ENCODE measurements around the gene VWA8. TPM values are rescaled to one million over a fixed set of nuclear protein-coding genes. Genes with fewer than 3 reads are reported as not detected.

The VWA8 gene
- polyA plus RNA-seq, 1 of the 3 experiments (the other 2 are of a cell fraction): 5.5 TPM

DNA sequence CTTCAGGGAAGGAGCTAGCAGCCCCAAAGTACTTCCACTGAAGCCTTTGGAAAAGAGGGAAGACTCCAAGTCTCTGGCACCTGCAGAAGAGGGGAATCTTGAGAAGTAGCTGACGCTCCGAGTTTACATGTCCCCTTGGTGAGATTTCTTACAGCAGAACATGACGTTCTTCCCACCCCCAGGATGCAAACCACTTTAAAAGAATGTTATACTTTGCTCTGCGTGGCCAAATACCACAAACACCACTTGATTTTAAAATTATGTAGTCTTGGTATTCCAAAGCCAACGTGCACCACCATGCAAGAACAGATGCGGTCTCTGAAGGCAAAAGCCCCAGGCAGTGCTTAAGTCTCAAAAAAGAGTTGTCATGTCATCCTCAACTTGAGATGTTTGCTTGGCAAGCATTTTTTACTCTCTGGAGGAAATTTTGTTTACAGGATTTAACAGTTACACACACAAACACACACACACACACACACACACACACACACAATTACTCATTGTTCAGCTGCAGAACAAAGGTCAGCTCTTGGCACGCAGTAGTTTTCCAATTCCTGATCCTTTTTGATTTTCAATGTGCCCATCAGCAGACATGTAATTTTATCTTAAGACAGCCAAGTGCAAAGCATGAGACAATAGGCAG, 397.4 kb downstream of the VWA8 start (continued):
- TF ChIP-seq, protein P1, sequence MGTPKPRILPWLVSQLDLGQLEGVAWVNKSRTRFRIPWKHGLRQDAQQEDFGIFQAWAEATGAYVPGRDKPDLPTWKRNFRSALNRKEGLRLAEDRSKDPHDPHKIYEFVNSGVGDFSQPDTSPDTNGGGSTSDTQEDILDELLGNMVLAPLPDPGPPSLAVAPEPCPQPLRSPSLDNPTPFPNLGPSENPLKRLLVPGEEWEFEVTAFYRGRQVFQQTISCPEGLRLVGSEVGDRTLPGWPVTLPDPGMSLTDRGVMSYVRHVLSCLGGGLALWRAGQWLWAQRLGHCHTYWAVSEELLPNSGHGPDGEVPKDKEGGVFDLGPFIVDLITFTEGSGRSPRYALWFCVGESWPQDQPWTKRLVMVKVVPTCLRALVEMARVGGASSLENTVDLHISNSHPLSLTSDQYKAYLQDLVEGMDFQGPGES (IDR thresholded peaks at IDR 0.05; ENCODE audit: low read depth, low read length): no peak

GRCh38 chr13:41562541-41563178, 398.2 kb downstream of the VWA8 start:
- no peaks in the 10 kb centered on the region for H3K9me3 ChIP-seq
- TF ChIP-seq MEF2A (IDR thresholded peaks at IDR 0.05; ENCODE audit: borderline replicate concordance, low read depth) (no peak), FOXJ3 (CRISPR knock-in tag; IDR thresholded peaks at IDR 0.05) (no peak), TEAD4 (IDR thresholded peaks at IDR 0.05; ENCODE audit: borderline replicate concordance, insufficient read depth) (no peak)
- TF ChIP-seq, protein P2, sequence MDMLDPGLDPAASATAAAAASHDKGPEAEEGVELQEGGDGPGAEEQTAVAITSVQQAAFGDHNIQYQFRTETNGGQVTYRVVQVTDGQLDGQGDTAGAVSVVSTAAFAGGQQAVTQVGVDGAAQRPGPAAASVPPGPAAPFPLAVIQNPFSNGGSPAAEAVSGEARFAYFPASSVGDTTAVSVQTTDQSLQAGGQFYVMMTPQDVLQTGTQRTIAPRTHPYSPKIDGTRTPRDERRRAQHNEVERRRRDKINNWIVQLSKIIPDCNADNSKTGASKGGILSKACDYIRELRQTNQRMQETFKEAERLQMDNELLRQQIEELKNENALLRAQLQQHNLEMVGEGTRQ (IDR thresholded peaks at IDR 0.05; ENCODE audit: borderline replicate concordance, low read depth, low read length): no peak
- TF ChIP-seq, protein P3, sequence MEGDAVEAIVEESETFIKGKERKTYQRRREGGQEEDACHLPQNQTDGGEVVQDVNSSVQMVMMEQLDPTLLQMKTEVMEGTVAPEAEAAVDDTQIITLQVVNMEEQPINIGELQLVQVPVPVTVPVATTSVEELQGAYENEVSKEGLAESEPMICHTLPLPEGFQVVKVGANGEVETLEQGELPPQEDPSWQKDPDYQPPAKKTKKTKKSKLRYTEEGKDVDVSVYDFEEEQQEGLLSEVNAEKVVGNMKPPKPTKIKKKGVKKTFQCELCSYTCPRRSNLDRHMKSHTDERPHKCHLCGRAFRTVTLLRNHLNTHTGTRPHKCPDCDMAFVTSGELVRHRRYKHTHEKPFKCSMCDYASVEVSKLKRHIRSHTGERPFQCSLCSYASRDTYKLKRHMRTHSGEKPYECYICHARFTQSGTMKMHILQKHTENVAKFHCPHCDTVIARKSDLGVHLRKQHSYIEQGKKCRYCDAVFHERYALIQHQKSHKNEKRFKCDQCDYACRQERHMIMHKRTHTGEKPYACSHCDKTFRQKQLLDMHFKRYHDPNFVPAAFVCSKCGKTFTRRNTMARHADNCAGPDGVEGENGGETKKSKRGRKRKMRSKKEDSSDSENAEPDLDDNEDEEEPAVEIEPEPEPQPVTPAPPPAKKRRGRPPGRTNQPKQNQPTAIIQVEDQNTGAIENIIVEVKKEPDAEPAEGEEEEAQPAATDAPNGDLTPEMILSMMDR (IDR thresholded peaks at IDR 0.05): no peak
- H4K20me1 ChIP-seq (ENCODE audit: insufficient read depth): no peaks in the 10 kb centered on the region
- H3K4me3 ChIP-seq (ENCODE audit: low read depth in 2 of 2, low read length in 1 of 2): no peak overlapping the region
- H3K27me3 ChIP-seq (ENCODE audit: insufficient read depth): no peaks in the 10 kb centered on the region
- H2AFZ ChIP-seq (ENCODE audit: low read depth): no peak overlapping the region
- DNase-seq: no peak
- no peak overlapping the region for H3K9ac ChIP-seq
- no peaks in the 10 kb centered on the region for H3K79me2 ChIP-seq (ENCODE audit: insufficient read depth)
- H3K9me2 ChIP-seq: no peaks in the 10 kb centered on the region
- POLR2A ChIA-PET: no interaction called here
- no peaks in the 10 kb centered on the region for H3K36me3 ChIP-seq (replicated peaks in 1 of 2; ENCODE audit: control insufficient read depth in 1 of 2, insufficient read depth in 2 of 2, low read length in 1 of 2)
- no peak overlapping the region for H3K27ac ChIP-seq (ENCODE audit: low read depth in 2 of 2, low read length in 1 of 2)
- CTCF ChIA-PET: no interaction called here
- WGBS (ENCODE audit: low lambda C conversion rate): 90% methylated on average over 6 of the region's 6 CpGs
- H3K4me2 ChIP-seq: no peak overlapping the region
- H3K4me1 ChIP-seq (ENCODE audit: control insufficient read depth in 1 of 2, insufficient read depth in 2 of 2, low read depth in 1 of 2, low read length in 1 of 2): peaks cover 0 to 9% of the 10 kb centered on the region in 2 experiments; a peak in 1 of 4 replicates
- no peaks in the 10 kb centered on the region for H3F3A ChIP-seq (replicated peaks; ENCODE audit: insufficient read depth)

- Histone ChIP-seq H2AFZ (ENCODE audit: low read depth) (no peak overlapping the region), H3K27ac (ENCODE audit: low read depth in 2 of 2, low read length in 1 of 2) (no peak overlapping the region), H3K79me2 (ENCODE audit: insufficient read depth) (no peaks in the 10 kb centered on the region), H3F3A (replicated peaks; ENCODE audit: insufficient read depth) (no peaks in the 10 kb centered on the region), H3K9me2 (no peaks in the 10 kb centered on the region), H3K9me3 (no peaks in the 10 kb centered on the region), H3K4me1 (ENCODE audit: control insufficient read depth in 1 of 2, insufficient read depth in 2 of 2, low read depth in 1 of 2, low read length in 1 of 2) (peaks cover 0 to 9% of the 10 kb centered on the region in 2 experiments; a peak in 1 of 4 replicates), H3K36me3 (replicated peaks in 1 of 2; ENCODE audit: control insufficient read depth in 1 of 2, insufficient read depth in 2 of 2, low read length in 1 of 2) (no peaks in the 10 kb centered on the region), H4K20me1 (ENCODE audit: insufficient read depth) (no peaks in the 10 kb centered on the region), H3K4me3 (ENCODE audit: low read depth in 2 of 2, low read length in 1 of 2) (no peak overlapping the region), H3K4me2 (no peak overlapping the region), H3K9ac (no peak overlapping the region), H3K27me3 (ENCODE audit: insufficient read depth) (no peaks in the 10 kb centered on the region)
- 79% methylated on average over 7 of the region's 7 CpGs for WGBS (ENCODE audit: low lambda C conversion rate)
- no peak for DNase-seq
- POLR2A ChIA-PET: no interaction called here
- TF ChIP-seq MEF2A (IDR thresholded peaks at IDR 0.05; ENCODE audit: borderline replicate concordance, low read depth): no peak
- peak; percentile 60 for TF ChIP-seq TCF12 (IDR thresholded peaks at IDR 0.05)
- TF ChIP-seq RFX5 (IDR thresholded peaks at IDR 0.05; ENCODE audit: low read length): no peak
- TF ChIP-seq PBX3 (IDR thresholded peaks at IDR 0.05): peak; percentile 22; the same call in 1 of the 2 replicates
- peak; percentile 77 for TF ChIP-seq NFIC (IDR thresholded peaks at IDR 0.05; ENCODE audit: borderline replicate concordance)
- CTCF ChIA-PET: no interaction called here
These were observed 398.8 kb downstream of the VWA8 start for GRCh38 chr13:41562083-41562482.
